NCI-H345 treated with DMSO at 0.1 percent for 48 hours (cell line): ENCODE measurements around the gene FAM227A.
A peak's percentile ranks its signal among the peaks of the same experiment; 100 is the strongest.
"Not testable (repeated sequence)": the region's sequence is repeated elsewhere in the genome, so short reads cannot be mapped to it uniquely, and the experiment has no call there.

Experiments
- DNase-seq: peaks from one replicate; lab custom pipeline; 2025; ENCODE audit not compliant: unreplicated experiment; lab: John Stamatoyannopoulos, UW

FAM227A gene

DNA sequence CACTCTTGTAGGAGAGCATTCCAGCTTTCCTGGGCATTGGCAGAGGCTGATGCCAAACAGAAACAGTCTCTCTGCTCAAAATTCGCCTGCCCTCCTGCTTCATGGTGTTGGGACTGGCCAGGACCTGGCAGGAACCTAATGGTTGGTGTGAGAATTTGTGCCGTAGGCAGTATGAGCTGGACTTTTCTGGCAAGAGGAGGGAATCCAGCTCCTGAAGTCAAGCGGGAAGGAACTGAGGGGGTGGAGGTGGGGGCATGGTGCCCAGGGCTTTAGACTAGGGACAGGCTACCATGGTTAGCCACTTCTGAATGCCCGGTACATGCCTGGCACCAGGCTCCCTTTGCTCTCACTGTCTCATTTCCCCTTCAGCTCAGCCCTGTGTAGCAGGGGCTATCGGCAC, 18.7 kb upstream of the FAM227A start:
- DNase-seq, result no peak

GRCh38 chr22:38657045-38657909, 1.1 kb upstream of the FAM227A start:
- DNase-seq, result no peak

DNA sequence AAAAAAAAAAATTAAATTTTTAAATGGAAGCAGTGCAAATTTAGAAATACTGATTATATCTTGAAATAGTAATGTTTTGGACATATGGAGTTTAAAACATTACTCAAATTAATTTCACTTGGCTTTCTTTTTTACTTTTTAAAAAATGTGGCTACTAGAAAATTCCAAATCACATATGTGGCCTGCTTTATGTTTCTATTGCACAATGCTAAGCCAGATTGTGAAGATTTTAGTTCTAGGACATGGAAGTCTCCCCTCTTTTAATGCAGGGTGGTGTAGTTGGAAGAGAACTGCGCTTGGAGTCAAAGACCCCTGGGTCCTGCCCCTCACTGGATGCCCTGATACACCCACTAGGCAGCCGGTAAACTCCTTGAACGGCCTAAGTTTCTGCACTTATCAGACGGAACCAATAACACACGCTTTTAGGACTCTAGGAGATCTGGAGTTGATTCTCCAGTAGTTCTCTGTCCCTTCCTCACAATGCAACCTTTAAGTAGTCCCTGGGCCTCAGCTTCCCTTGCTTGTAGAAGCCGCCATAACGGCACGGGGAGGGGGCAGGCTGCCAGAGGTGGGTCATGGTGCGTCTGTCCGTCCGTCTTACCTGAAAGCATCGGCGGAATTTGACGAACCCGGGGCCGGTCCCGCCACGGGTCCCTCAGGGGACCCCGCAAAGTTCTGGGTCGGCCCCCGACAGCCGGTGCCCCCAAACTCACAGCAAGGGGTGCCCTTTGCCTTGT, 505 bp downstream of the FAM227A start:
- DNase-seq, result no peak

DNA sequence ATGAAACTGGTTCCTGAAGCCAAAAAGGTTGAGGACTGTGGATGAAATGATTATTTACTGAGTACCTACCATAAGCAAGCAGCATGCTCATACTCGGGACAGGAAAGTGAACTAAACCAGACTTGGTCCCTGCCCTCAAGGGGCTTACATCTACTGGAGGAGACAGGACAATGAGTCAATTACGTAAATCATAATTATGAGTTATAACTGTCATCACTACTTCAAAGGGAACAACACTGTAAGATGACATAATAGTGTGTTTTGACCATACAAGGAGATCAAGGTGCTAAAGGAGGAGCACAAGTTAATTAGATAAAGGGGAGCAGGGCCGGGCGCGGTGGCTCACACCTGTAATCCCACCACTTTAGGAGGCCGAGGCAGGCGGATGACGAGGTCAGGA, 2.5 kb downstream of the FAM227A start:
- no peak for DNase-seq

DNA sequence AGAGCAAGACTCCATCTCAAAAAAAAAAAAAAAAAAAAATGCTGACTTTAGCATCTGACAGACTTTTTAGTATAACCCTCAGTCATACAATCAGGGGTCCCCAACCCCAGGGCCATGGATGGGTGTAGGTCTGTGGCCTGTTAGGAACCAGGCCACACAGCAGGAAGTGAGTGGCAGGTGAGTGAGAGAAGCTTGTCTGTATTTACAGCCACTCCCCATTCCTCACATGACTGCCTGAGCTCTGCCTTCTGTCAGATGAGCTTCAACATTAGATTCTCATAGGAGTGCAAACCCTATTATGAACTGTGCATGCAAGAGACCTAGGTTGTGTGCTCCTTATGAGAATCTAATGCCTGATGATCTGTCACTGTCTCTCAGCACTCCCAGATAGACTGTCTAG, 3.3 kb downstream of the FAM227A start:
- no peak for DNase-seq

DNA sequence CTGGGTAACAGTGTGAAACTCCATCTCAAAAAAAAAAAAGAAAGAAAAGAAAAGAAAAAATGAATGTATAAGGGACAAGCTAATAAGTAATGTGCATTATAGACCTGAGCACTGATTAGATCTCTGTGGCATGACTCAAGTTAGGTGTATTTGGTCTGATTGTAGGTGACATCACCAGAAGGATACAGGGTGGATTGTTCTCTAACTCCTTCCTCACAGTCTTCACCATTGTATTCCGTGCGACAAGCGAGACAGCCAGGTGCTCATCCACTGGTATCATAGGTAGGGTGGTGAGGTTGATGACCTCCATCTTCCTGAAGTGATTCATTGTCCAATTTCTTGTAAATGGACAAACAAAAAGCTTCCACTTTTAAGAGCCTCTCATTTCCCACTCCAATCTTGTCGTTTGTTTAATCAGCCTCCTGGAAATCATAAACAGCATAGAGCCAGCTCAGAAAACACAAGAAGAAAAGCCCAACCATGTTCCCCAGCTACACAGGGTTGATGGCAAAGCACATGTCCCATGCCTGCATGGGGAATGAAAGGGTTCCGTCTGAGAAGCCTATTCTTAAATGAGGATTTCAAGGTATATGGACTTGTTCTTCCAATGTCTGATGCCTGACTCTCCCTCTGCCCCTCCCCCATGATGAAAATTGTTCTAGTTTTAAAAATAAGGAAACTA, 6.2 kb downstream of the FAM227A start:
- peak; percentile 8 for DNase-seq

GRCh38 chr22:38645430-38645829, 10.8 kb downstream of the FAM227A start:
- DNase-seq, result no peak

DNA sequence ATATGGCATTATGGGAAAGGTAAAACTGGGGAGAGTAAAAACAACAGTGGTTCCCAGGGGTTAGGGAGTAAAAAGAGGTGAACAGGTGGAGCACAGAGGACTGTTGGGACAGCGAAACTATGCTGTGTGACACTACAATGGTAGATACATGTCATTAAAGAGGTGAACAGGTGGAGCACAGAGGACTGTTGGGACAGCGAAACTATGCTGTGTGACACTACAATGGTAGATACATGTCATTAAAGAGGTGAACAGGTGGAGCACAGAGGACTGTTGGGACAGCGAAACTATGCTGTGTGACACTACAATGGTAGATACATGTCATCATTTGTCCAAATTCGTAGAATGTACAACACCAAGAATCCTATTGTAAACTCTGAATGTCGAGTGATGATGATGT, 11.9 kb downstream of the FAM227A start:
- DNase-seq, result not testable (repeated sequence)

GRCh38 chr22:38641476-38642040, 14.6 kb downstream of the FAM227A start:
- DNase-seq, result no peak

DNA sequence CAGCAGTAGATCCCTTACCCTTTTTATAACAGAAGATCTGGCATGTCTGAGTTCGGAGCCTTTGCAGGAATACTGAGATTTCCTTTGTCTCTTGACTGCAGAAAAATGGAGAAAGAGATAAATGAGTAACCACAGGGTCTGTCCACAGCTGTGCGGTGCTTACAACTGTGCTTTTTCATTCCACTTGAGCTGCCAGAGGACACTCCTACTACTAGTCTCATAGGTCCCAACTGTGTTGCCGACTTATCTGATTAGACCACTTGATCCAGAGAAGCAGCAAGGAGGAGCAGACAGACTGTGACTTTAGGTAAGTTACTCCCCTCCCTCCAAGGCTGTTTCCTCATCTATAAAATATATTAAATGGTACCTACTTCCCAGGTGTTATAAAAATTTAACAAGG, 17.5 kb downstream of the FAM227A start:
- no peak for DNase-seq

DNA sequence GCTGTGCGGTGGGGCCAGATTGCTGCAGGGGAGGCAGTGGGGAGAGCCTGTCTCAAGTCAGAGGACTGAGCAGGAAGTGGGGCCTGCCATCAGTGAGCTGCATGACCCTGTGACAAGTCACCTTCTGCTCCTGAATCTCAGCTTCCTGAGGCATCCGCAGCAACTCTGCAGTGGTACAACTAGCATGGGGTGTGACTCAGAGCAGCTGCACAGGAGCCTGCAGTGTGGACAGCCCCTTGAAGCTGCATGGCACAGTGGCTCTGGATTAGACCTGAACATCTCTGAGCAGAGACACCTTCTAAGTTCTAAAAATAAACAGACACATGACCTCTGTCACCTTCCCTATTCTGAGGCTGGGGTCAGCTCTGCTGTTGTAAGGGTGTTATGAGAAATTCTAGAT, 18.0 kb downstream of the FAM227A start:
- DNase-seq, result no peak

DNA sequence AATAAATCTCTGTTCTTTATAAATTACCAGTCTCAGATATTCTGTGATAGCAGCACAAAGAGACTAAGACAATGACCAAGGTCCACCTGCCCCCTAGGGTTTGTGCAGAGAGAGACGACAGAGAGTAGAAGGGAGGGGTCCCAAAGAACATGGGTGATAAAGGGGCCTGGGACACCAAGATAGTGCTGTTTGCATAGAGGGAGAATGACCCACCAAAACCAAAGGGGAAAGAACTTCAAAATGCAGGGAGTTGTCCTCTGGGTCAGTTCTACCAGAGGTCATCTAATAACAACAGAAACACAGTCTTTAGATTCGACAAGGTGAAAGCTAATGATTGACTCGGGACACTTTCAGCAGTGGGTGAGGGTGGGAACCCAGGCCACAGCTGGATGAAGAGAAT, 23.7 kb downstream of the FAM227A start:
- DNase-seq, result no peak

DNA sequence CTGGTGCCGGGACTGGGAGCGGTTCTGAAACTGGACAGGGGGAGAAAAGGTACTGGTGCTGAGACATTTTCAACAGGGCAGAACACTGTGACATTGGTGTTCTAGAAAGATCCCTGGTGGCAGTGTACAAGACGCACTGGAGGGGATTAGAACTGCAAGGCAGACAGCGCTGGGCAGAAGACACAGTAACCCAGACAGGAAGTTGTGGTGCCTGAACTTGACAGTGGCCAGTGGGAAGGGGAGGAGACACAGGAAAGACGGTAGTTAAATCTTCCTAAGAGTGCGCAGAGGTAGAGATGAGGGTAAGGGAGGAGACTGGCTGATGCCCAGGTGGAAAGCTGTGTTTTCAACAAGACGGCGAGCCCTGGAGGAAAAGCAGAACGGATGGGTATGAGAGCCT, 24.5 kb downstream of the FAM227A start:
- no peak for DNase-seq

- no peak for DNase-seq
Observed at GRCh38 chr22:38629108-38629507, 27.1 kb downstream of the FAM227A start.

- DNase-seq, result no peak
Observed at GRCh38 chr22:38628444-38628843, 27.7 kb downstream of the FAM227A start.

GRCh38 chr22:38623351-38623750, 32.8 kb downstream of the FAM227A start:
- no peak for DNase-seq

GRCh38 chr22:38618682-38619081, 37.5 kb downstream of the FAM227A start:
- no peak for DNase-seq

GRCh38 chr22:38618258-38618657, 37.9 kb downstream of the FAM227A start:
- no peak for DNase-seq

- DNase-seq, result not testable (repeated sequence)
Observed at GRCh38 chr22:38615064-38615405, 41.2 kb downstream of the FAM227A start.

- DNase-seq, result no peak
Observed at GRCh38 chr22:38614332-38615063, 41.7 kb downstream of the FAM227A start.

- DNase-seq, result no peak
Observed at GRCh38 chr22:38613588-38613987, 42.6 kb downstream of the FAM227A start.
